ENCODE data around the gene SNRNP48.

GRCh38 chr6:7561153-7561964, 28.6 kb upstream of the SNRNP48 start:
- TF ChIP-seq TAF7 (optimal IDR thresholded peaks at IDR 0.05; ENCODE audit: borderline replicate concordance, low read depth, low read length) = no peak
- TF ChIP-seq PHF8 (conservative IDR thresholded peaks at IDR 0.05; ENCODE audit: low read depth, low read length) = no peak
- TF ChIP-seq CTCF (IDR thresholded peaks at IDR 0.05; ENCODE audit: control extremely low read depth in 1 of 3, insufficient read depth in 1 of 3, low read depth in 1 of 3, low read length in 3 of 3) = no peak
- no peak for TF ChIP-seq POLR2AphosphoS5 (IDR thresholded peaks at IDR 0.05; ENCODE audit: low read depth, low read length)
- no peak for TF ChIP-seq YY1 (IDR thresholded peaks at IDR 0.05; ENCODE audit: low read depth, low read length)
- no peak for TF ChIP-seq TBP (IDR thresholded peaks at IDR 0.05; ENCODE audit: low read depth, low read length)

Data from H1 (cell line).